Endothelial cell of umbilical vein (primary cell): Measurements from ENCODE around the gene FBH1. TPM values are rescaled to one million over a fixed set of nuclear protein-coding genes. Genes with fewer than 3 reads are reported as not detected.
A peak's percentile ranks its signal among the peaks of the same experiment; 100 is the strongest.

Experiments used
- BruUV-seq: library from RNA; stranded (reverse); fragments of 400-500 nt; replicated peaks from 2 replicates; lab custom pipeline; 2021; lab: Mats Ljungman, UMichigan
- CTCF ChIA-PET: fragments of 300-600, 350-600 bp; sonication (Branson Sonifier 250); formaldehyde crosslinking; loops from one replicate; lab custom pipeline; 2021; ENCODE audit warnings: antibody characterized with exemption, inconsistent platforms; lab: Charles Lee
- POLR2A ChIA-PET: fragments of 300-600, 350-600 bp; sonication (Branson Sonifier 250); formaldehyde crosslinking; loops from one replicate; lab custom pipeline; 2021; ENCODE audit warnings: antibody characterized with exemption, inconsistent platforms; lab: Charles Lee
- DNase-seq: peaks from one replicate; pipeline ENCODE4 v3.0.0-alpha.2; 2011; ENCODE audit warnings: low read depth, low spot score
- FAIRE-seq: peaks from 2 replicates; lab custom pipeline; 2011; peaks lifted over from hg19 to GRCh38; lab: Jason Lieb, UNC
- H2AFZ ChIP-seq: 2 replicates; pipeline ENCODE4 v1.6.0; 2012; ENCODE audit warnings: low read depth, low read length, control low read depth, inconsistent platforms
- H3K27ac ChIP-seq: 2 replicates; pipeline ENCODE4 v1.5.1; 2011; ENCODE audit warnings: low read depth, mild to moderate bottlenecking, control low read depth, low read length, moderate library complexity; ENCODE audit not compliant: insufficient read depth
- H3K27me3 ChIP-seq, 2 experiments: 2 replicates each; pipeline versions ENCODE4 v1.6.0 to v1.6.1; 2011; ENCODE audit warnings: low read length in 2 of 2, mixed read lengths in 1 of 2; ENCODE audit not compliant: control insufficient read depth in 2 of 2, insufficient read depth in 2 of 2
- H3K36me3 ChIP-seq, 2 experiments: 2 replicates in 1 of 2; 3 replicates in 1 of 2; pipeline ENCODE4 v1.5.1; 2011; ENCODE audit warnings: low read length in 2 of 2, mild to moderate bottlenecking in 1 of 2, moderate library complexity in 1 of 2; ENCODE audit not compliant: control insufficient read depth in 2 of 2, insufficient read depth in 2 of 2; ENCODE audit errors: extremely low read depth in 1 of 2
- H3K4me1 ChIP-seq: 3 replicates; pipeline ENCODE4 v1.5.1; 2011; ENCODE audit warnings: mild to moderate bottlenecking, low read length; ENCODE audit not compliant: control insufficient read depth, insufficient read depth; ENCODE audit errors: extremely low read depth
- H3K4me2 ChIP-seq: 2 replicates; pipeline ENCODE4 v1.6.1; 2011; ENCODE audit warnings: low read length, control low read depth, mixed read lengths; ENCODE audit not compliant: insufficient read depth
- H3K4me3 ChIP-seq, 3 experiments: fragments of 200-600 bp in 1 of 3; sonication (generic), shearing (Covaris generic) in 1 of 3; replicated peaks in 1 of 3; 2 replicates each; pipeline ENCODE4 v1.5.1; 2011 to 2016; ENCODE audit warnings: control low read depth in 3 of 3, low read length in 3 of 3, mild to moderate bottlenecking in 2 of 3, inconsistent platforms in 1 of 3, low read depth in 1 of 3, moderate library complexity in 1 of 3; ENCODE audit not compliant: insufficient read depth in 1 of 3
- H3K79me2 ChIP-seq: 2 replicates; pipeline ENCODE4 v1.6.0; 2012; ENCODE audit warnings: low read length, inconsistent platforms; ENCODE audit not compliant: control insufficient read depth, insufficient read depth
- H3K9ac ChIP-seq: replicated peaks from 2 replicates; pipeline ENCODE3; 2011; ENCODE audit warnings: low read length, control low read depth; ENCODE audit not compliant: insufficient read depth; ENCODE audit errors: extremely low read depth
- H3K9me1 ChIP-seq: replicated peaks from 3 replicates; pipeline ENCODE4 v1.6.0; 2011; ENCODE audit warnings: mild to moderate bottlenecking, low read length; ENCODE audit not compliant: control insufficient read depth, insufficient read depth; ENCODE audit errors: extremely low read depth
- H3K9me3 ChIP-seq: replicated peaks from 2 replicates; pipeline ENCODE4 v1.5.1; 2012; ENCODE audit warnings: low read length, inconsistent platforms; ENCODE audit not compliant: control insufficient read depth, insufficient read depth
- H4K20me1 ChIP-seq: replicated peaks from 2 replicates; pipeline ENCODE3; 2011; ENCODE audit warnings: mild to moderate bottlenecking, low read length; ENCODE audit not compliant: control insufficient read depth, insufficient read depth; ENCODE audit errors: extremely low read depth
- CTCF ChIP-seq, 2 donors: IDR thresholded peaks; 1 replicate in 1 of 2; 2 replicates in 1 of 2; pipeline ENCODE4 v1.5.1; 2011; ENCODE audit warnings: low read length in 2 of 2, mild to moderate bottlenecking in 2 of 2, moderate library complexity in 2 of 2, control low read depth in 1 of 2, inconsistent platforms in 1 of 2, low read depth in 1 of 2; ENCODE audit not compliant: insufficient read depth in 1 of 2; ENCODE audit errors: extremely low read depth in 1 of 2
- EZH2 ChIP-seq: IDR thresholded peaks from 2 replicates; pipeline ENCODE4 v1.6.1; 2012; ENCODE audit warnings: borderline replicate concordance, low read depth, mild to moderate bottlenecking, moderate library complexity, low read length, inconsistent platforms; ENCODE audit not compliant: severe bottlenecking
- FOS ChIP-seq: IDR thresholded peaks from 2 replicates; pipeline ENCODE4 v1.6.1; 2011; ENCODE audit warnings: mild to moderate bottlenecking, low read length, moderate library complexity, borderline replicate concordance; ENCODE audit not compliant: insufficient read depth
- GATA2 ChIP-seq: IDR thresholded peaks from 2 replicates; pipeline ENCODE4 v1.7.0; 2011; ENCODE audit warnings: low read depth, mild to moderate bottlenecking, moderate library complexity, mixed read lengths, low read length; ENCODE audit not compliant: insufficient read length, insufficient read depth
- JUN ChIP-seq: IDR thresholded peaks from 2 replicates; pipeline ENCODE4 v1.6.1; 2011; ENCODE audit warnings: borderline replicate concordance, low read depth; ENCODE audit not compliant: insufficient read length, insufficient read depth
- MAX ChIP-seq: IDR thresholded peaks from 2 replicates; pipeline ENCODE4 v1.6.1; 2011; ENCODE audit not compliant: insufficient read depth, insufficient read length
- MYC ChIP-seq: IDR thresholded peaks from one replicate; pipeline ENCODE4 v1.6.1; 2011; ENCODE audit warnings: mild to moderate bottlenecking, low read depth, low read length
- POLR2A ChIP-seq: IDR thresholded peaks from 2 replicates; pipeline ENCODE4 v1.6.1; 2012; ENCODE audit warnings: low read depth, mild to moderate bottlenecking, control low read depth, low read length
- POLR2AphosphoS5 ChIP-seq: IDR thresholded peaks from 2 replicates; pipeline ENCODE4 v1.6.1; 2012; ENCODE audit warnings: low read depth, mild to moderate bottlenecking, control low read depth, low read length, moderate library complexity; ENCODE audit not compliant: insufficient read depth
- dilution Hi-C: fragments of 300-500 bp; cut with MboI; formaldehyde crosslinking; loops from one replicate; pipeline ENCODE4 v1.15.0; 2019; ENCODE audit warnings: low sequenced_read_pairs; ENCODE audit not compliant: extremely low pct_ligation_motif_present
- intact Hi-C: fragments of 100-400 bp; cut with micrococcal nuclease; formaldehyde crosslinking; loops from one replicate; pipeline ENCODE4 v1.10.0; 2022
- polyA plus RNA-seq, 4 experiments: library from polyadenylated mRNA; depleted of rRNA in 3 of 4; stranded (reverse) in 3 of 4; unstranded in 1 of 4; fragments of >200 nt; gene quantifications; 2 replicates each; pipeline versions ENCODE4 v1.2.1 to v1.2.3, GENCODE V29; 2011 to 2012; ENCODE audit warnings: missing spikeins in 1 of 4
- total RNA-seq: library from RNA; stranded (reverse); gene quantifications from 2 replicates; pipeline ENCODE4 v1.2.3, GENCODE V29; 2021

Gene FBH1
- total and polyA plus RNA-seq, 2 donors (not counting 3 experiments of a cell fraction or from before 2014, with no cell fraction given): 71.4 to 97.0 TPM

- no peak overlapping the region for H3K9ac ChIP-seq
- peaks cover 35% of the 10 kb centered on the region for H3K4me1 ChIP-seq
- H3K9me1 ChIP-seq: no peaks in the 10 kb centered on the region
- no peak overlapping the region for H3K27ac ChIP-seq
- no peaks in the 10 kb centered on the region for H4K20me1 ChIP-seq
- intact Hi-C loops (loop anchor here (5.0 kb wide), 2 partner anchors 84 to 194 kb away; partner anchors contain the start of genes IL15RA and RBM17), dilution Hi-C loops (no loop called here)
- ChIA-PET POLR2A (interaction anchor here (0.6 kb wide), 1 partner anchor 82 kb away, joined by 4 read pairs; no protein-coding TSS in a partner anchor), CTCF (no interaction called here)
- DNase-seq (peak; percentile 83), FAIRE-seq (no peak)
- H3K4me2 ChIP-seq: peak overlapping the region; percentile 24
- no TSS peak for BruUV-seq
- no peaks in the 10 kb centered on the region for H3K9me3 ChIP-seq
- no peaks in the 10 kb centered on the region for H3K27me3 ChIP-seq
- no peak overlapping the region for H2AFZ ChIP-seq
- H3K79me2 ChIP-seq: peaks cover 59% of the 10 kb centered on the region
- H3K4me3 ChIP-seq: no peak overlapping the region
- TF ChIP-seq POLR2A (peak; percentile 24), JUN (no peak)
- H3K36me3 ChIP-seq: peaks cover 10 to 11% of the 10 kb centered on the region in 2 experiments
These were observed 3.3 kb downstream of the FBH1 start for GRCh38 chr10:5893321-5893720.

GRCh38 chr10:5894403-5894802, 4.4 kb downstream of the FBH1 start:
- Histone ChIP-seq H3K4me2 (no peak overlapping the region), H3K4me3 (no peak overlapping the region), H3K4me1 (peaks cover 30% of the 10 kb centered on the region), H3K27ac (no peak overlapping the region), H3K27me3 (no peaks in the 10 kb centered on the region), H2AFZ (no peak overlapping the region), H3K9me3 (no peaks in the 10 kb centered on the region), H3K9me1 (no peaks in the 10 kb centered on the region), H4K20me1 (no peaks in the 10 kb centered on the region), H3K79me2 (peaks cover 55% of the 10 kb centered on the region), H3K9ac (no peak overlapping the region), H3K36me3 (peaks cover 10 to 11% of the 10 kb centered on the region in 2 experiments)
- POLR2A ChIA-PET: no interaction called here
- no peak for DNase-seq
- BruUV-seq: no TSS peak
- CTCF ChIA-PET: no interaction called here
- TF ChIP-seq JUN (no peak), POLR2AphosphoS5 (no peak), CTCF (IDR thresholded peaks at IDR 0.05; ENCODE audit: extremely low read depth in 1 of 2, insufficient read depth in 1 of 2, low read depth in 1 of 2, low read length in 2 of 2) (no peak), EZH2 (no peak), FOS (no peak), MAX (no peak), GATA2 (no peak), MYC (no peak), POLR2A (no peak)
- dilution Hi-C loops: no loop called here
- intact Hi-C loops: loop anchor here (5.0 kb wide), 2 partner anchors 83 to 193 kb away; partner anchors contain the start of genes IL15RA and RBM17
- FAIRE-seq: no peak
